Measurements from ENCODE around the gene VSTM2B. TPM values are rescaled to one million over a fixed set of nuclear protein-coding genes. Genes with fewer than 3 reads are reported as not detected.

The VSTM2B gene
- polyA plus RNA-seq, 1 of the 3 experiments (the other 2 are of a cell fraction): not detected

DNA sequence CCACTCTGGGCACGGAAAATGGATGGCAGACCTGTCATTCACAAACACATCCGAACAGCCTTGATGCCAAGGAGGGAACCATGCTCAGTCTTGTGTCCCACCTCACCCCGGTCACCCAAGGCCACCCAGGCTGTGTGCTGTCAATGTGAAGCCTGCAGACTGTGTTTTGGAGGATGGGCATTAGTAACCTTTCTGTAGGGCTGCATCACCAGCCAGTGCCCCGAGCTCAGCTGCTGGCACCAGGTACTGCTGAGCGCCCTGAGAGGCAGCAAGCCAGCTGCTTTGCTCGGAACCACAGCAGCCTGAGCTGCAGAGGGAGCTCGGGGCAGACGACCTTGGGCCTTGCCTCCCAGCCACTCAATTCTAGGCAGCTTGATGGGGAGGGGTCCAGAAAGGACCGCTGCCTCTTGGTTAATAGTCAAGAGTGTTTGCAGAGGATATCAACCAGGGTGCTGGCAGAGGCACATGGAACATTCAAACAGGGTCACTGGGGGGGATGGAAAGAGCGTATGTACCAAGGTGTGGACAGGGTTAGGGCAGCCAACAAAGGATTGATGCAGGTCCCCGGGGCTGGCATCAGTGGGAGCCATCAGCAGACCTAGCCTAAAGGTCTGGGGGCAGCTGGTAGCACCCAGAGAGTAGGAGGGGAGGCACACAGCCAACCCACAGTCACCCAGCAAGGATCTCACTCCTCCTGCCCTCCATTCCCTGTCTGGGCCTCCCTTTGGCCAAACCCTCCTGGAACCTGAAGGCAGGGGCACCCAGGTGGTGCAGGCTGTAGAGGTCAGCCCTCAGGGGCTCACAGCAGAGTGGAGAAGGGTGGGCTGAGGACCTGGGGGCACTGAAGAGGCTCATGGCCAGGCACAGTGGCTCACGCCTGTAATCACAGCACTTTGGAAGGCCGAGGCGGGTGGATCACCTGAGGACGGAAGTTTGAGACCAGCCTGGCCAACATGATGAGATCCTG lies 8.1 kb downstream of the VSTM2B start:
- H3K4me3 ChIP-seq (ENCODE audit: low read depth in 2 of 2, low read length in 1 of 2): no peak overlapping the region
- CTCF ChIA-PET: no interaction called here
- POLR2A ChIA-PET: no interaction called here
- no peak overlapping the region for H3K27ac ChIP-seq (ENCODE audit: low read depth in 2 of 2, low read length in 1 of 2)
- no peak overlapping the region for H3K9ac ChIP-seq
- H2AFZ ChIP-seq (ENCODE audit: low read depth): no peak overlapping the region
- no peak overlapping the region for H3K4me2 ChIP-seq
- peaks cover 44% of the 10 kb centered on the region for H3K27me3 ChIP-seq (ENCODE audit: insufficient read depth)
- WGBS (ENCODE audit: low lambda C conversion rate): 11% methylated on average over 13 of the region's 15 CpGs
- no peaks in the 10 kb centered on the region for H3K9me2 ChIP-seq
- H3K9me3 ChIP-seq: no peaks in the 10 kb centered on the region
- no peaks in the 10 kb centered on the region for H3K79me2 ChIP-seq (ENCODE audit: insufficient read depth)
- H3K36me3 ChIP-seq (replicated peaks in 1 of 2; ENCODE audit: control insufficient read depth in 1 of 2, insufficient read depth in 2 of 2, low read length in 1 of 2): no peaks in the 10 kb centered on the region
- no peaks in the 10 kb centered on the region for H3F3A ChIP-seq (replicated peaks; ENCODE audit: insufficient read depth)
- no peaks in the 10 kb centered on the region for H4K20me1 ChIP-seq (ENCODE audit: insufficient read depth)
- TF ChIP-seq MXI1 (IDR thresholded peaks at IDR 0.05; ENCODE audit: low read depth, low read length) (no peak), FOXM1 (IDR thresholded peaks at IDR 0.05; ENCODE audit: low read depth) (no peak), SMC3 (IDR thresholded peaks at IDR 0.05; ENCODE audit: low read depth, low read length) (no peak), MEF2A (IDR thresholded peaks at IDR 0.05; ENCODE audit: borderline replicate concordance, low read depth) (no peak), POLR2AphosphoS5 (IDR thresholded peaks at IDR 0.05; ENCODE audit: low read depth, low read length) (no peak), TCF12 (IDR thresholded peaks at IDR 0.05) (no peak), RFX5 (IDR thresholded peaks at IDR 0.05; ENCODE audit: low read length) (no peak), FOSL2 (IDR thresholded peaks at IDR 0.05; ENCODE audit: borderline replicate concordance, low read depth) (no peak), YY1 (IDR thresholded peaks at IDR 0.05; ENCODE audit: low read depth) (no peak), SIN3A (IDR thresholded peaks at IDR 0.05; ENCODE audit: borderline replicate concordance, low read depth, low read length) (no peak), TEAD4 (IDR thresholded peaks at IDR 0.05; ENCODE audit: borderline replicate concordance, insufficient read depth) (no peak), CHD2 (IDR thresholded peaks at IDR 0.05; ENCODE audit: low read length, partially characterized antibody) (no peak), NRF1 (IDR thresholded peaks at IDR 0.05; ENCODE audit: low read depth, low read length) (no peak), FOXJ3 (CRISPR knock-in tag; IDR thresholded peaks at IDR 0.05) (no peak)
- TF ChIP-seq, protein P1, sequence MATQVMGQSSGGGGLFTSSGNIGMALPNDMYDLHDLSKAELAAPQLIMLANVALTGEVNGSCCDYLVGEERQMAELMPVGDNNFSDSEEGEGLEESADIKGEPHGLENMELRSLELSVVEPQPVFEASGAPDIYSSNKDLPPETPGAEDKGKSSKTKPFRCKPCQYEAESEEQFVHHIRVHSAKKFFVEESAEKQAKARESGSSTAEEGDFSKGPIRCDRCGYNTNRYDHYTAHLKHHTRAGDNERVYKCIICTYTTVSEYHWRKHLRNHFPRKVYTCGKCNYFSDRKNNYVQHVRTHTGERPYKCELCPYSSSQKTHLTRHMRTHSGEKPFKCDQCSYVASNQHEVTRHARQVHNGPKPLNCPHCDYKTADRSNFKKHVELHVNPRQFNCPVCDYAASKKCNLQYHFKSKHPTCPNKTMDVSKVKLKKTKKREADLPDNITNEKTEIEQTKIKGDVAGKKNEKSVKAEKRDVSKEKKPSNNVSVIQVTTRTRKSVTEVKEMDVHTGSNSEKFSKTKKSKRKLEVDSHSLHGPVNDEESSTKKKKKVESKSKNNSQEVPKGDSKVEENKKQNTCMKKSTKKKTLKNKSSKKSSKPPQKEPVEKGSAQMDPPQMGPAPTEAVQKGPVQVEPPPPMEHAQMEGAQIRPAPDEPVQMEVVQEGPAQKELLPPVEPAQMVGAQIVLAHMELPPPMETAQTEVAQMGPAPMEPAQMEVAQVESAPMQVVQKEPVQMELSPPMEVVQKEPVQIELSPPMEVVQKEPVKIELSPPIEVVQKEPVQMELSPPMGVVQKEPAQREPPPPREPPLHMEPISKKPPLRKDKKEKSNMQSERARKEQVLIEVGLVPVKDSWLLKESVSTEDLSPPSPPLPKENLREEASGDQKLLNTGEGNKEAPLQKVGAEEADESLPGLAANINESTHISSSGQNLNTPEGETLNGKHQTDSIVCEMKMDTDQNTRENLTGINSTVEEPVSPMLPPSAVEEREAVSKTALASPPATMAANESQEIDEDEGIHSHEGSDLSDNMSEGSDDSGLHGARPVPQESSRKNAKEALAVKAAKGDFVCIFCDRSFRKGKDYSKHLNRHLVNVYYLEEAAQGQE (IDR thresholded peaks at IDR 0.05; ENCODE audit: low read depth, low read length): no peak
- TF ChIP-seq, protein P2, sequence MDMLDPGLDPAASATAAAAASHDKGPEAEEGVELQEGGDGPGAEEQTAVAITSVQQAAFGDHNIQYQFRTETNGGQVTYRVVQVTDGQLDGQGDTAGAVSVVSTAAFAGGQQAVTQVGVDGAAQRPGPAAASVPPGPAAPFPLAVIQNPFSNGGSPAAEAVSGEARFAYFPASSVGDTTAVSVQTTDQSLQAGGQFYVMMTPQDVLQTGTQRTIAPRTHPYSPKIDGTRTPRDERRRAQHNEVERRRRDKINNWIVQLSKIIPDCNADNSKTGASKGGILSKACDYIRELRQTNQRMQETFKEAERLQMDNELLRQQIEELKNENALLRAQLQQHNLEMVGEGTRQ (IDR thresholded peaks at IDR 0.05; ENCODE audit: borderline replicate concordance, low read depth, low read length): no peak
- TF ChIP-seq, protein P3, sequence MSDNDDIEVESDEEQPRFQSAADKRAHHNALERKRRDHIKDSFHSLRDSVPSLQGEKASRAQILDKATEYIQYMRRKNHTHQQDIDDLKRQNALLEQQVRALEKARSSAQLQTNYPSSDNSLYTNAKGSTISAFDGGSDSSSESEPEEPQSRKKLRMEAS (IDR thresholded peaks at IDR 0.05; ENCODE audit: low read depth): no peak
- TF ChIP-seq, protein P4, sequence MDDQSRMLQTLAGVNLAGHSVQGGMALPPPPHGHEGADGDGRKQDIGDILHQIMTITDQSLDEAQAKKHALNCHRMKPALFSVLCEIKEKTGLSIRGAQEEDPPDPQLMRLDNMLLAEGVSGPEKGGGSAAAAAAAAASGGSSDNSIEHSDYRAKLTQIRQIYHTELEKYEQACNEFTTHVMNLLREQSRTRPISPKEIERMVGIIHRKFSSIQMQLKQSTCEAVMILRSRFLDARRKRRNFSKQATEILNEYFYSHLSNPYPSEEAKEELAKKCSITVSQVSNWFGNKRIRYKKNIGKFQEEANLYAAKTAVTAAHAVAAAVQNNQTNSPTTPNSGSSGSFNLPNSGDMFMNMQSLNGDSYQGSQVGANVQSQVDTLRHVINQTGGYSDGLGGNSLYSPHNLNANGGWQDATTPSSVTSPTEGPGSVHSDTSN (IDR thresholded peaks at IDR 0.05): no peak
- TF ChIP-seq, protein P5, sequence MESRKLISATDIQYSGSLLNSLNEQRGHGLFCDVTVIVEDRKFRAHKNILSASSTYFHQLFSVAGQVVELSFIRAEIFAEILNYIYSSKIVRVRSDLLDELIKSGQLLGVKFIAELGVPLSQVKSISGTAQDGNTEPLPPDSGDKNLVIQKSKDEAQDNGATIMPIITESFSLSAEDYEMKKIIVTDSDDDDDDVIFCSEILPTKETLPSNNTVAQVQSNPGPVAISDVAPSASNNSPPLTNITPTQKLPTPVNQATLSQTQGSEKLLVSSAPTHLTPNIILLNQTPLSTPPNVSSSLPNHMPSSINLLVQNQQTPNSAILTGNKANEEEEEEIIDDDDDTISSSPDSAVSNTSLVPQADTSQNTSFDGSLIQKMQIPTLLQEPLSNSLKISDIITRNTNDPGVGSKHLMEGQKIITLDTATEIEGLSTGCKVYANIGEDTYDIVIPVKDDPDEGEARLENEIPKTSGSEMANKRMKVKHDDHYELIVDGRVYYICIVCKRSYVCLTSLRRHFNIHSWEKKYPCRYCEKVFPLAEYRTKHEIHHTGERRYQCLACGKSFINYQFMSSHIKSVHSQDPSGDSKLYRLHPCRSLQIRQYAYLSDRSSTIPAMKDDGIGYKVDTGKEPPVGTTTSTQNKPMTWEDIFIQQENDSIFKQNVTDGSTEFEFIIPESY (IDR thresholded peaks at IDR 0.05; ENCODE audit: borderline replicate concordance, low read depth): no peak
- DNase-seq: no peak
- H3K4me1 ChIP-seq (ENCODE audit: control insufficient read depth in 1 of 2, insufficient read depth in 2 of 2, low read depth in 1 of 2, low read length in 1 of 2): no peaks in the 10 kb centered on the region
